Mammary microvascular endothelial cell (primary cell): Measurements from ENCODE around the gene CDC20. TPM values are rescaled to one million over a fixed set of nuclear protein-coding genes. Genes with fewer than 3 reads are reported as not detected.

ENCODE experiments used
- total RNA-seq: library from RNA; depleted of rRNA; stranded (reverse); fragments of >200 nt; gene quantifications from 2 replicates; pipeline ENCODE4 v1.2.3, GENCODE V29; 2015

The CDC20 gene
- total RNA-seq = 174 and 181 TPM in 2 replicates

DNA sequence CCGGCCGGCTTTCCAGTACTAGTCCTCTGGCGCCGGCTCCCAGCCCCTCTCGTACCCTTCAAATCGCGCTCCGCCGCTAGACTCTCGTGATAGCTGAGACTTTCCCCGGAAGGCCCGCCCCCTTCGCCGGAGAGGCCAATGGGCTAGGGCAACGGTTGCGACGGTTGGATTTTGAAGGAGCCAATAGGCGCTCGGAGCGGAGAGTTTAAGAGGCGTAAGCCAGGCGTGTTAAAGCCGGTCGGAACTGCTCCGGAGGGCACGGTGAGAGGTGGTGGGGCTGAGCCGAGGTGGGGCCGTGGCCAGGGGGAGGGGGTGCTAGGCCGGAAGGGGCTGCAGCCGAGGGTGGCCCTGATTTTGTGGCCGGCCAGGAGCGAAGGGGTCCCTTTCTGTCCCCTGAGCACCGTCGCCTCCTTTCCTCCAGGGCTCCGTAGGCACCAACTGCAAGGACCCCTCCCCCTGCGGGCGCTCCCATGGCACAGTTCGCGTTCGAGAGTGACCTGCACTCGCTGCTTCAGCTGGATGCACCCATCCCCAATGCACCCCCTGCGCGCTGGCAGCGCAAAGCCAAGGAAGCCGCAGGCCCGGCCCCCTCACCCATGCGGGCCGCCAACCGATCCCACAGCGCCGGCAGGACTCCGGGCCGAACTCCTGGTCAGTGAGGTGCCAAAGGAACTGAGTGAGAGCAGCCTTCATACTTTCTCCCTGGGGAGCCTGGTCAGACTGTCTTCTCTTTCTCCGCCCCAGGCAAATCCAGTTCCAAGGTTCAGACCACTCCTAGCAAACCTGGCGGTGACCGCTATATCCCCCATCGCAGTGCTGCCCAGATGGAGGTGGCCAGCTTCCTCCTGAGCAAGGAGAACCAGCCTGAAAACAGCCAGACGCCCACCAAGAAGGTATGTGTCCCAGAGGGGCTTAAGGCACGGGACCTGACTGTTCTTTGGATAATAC is at the start of gene CDC20:
TSS of gene CDC20 (plus strand) at position 236 of the 948 bp plus-strand sequence. CDS start at position 471, 235 bp downstream.

DNA sequence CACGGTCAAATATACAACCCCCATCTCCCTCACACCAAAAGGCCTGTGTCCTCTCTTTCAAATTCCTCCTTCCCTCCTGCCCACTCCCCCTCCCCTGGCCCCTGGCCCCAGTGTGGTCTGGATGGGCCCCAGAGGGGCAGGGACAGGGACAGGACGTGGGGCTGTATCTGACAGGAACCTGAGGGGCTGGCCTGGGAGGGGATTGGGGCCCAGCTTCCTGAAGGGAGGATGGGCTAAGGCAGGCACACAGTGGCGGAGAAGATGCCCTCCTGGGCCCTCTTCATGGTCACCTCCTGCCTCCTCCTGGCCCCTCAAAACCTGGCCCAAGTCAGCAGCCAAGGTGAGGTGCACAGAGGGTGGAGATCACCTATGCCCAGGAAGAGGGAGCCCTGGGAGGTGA is 21.2 kb upstream of the CDC20 start, which contains the start of gene MPL:
TSS of gene MPL (plus strand) at position 231 of the 400 bp plus-strand sequence. CDS start at position 262, 31 bp downstream.

GRCh38 chr1:43367904-43368645 is 9.3 kb downstream of the CDC20 start, which contains the start of gene ELOVL1:
Gene ELOVL1 (minus strand): TSS chr1:43368011. CDS start chr1:43365609, 2,402 bp downstream.

GRCh38 chr1:43389326-43390313 is 30.8 kb downstream of the CDC20 start, which contains the start of the genes MED8 and SZT2:
Gene MED8 (minus strand): TSS chr1:43389800. CDS start chr1:43389764, 36 bp downstream.
Gene SZT2 (plus strand): TSS chr1:43389899. CDS start chr1:43389969, 70 bp downstream.

Other genes with a start within 250 kb of the CDC20 start
- 216 and 245 TPM in 2 replicates for gene EBNA1BP2, start 186.7 kb upstream of the CDC20 start, total RNA-seq
- gene CFAP57, start 186.7 kb upstream of the CDC20 start, total RNA-seq = 0.13 and 0.15 TPM in 2 replicates
- not detected in 2 replicates for gene TMEM125, start 89.0 kb upstream of the CDC20 start, total RNA-seq
- gene C1orf210, start 73.4 kb upstream of the CDC20 start, total RNA-seq = not detected in 2 replicates
- 427 and 478 TPM in 2 replicates for gene TIE1, start 58.0 kb upstream of the CDC20 start, total RNA-seq
- gene MPL, start 21.2 kb upstream of the CDC20 start, total RNA-seq = not detected in 2 replicates
- 95.1 and 113 TPM in 2 replicates for gene ELOVL1, start 9.0 kb downstream of the CDC20 start, total RNA-seq
- gene MED8, start 30.8 kb downstream of the CDC20 start, total RNA-seq = 47.8 and 48.0 TPM in 2 replicates
- 10.3 and 12.2 TPM in 2 replicates for gene SZT2, start 30.9 kb downstream of the CDC20 start, total RNA-seq
- gene HYI, start 95.0 kb downstream of the CDC20 start, total RNA-seq = 183 and 185 TPM in 2 replicates
- 97.1 and 109 TPM in 2 replicates for gene PTPRF, start 171.9 kb downstream of the CDC20 start, total RNA-seq